CD14-positive monocyte (primary cell): ENCODE measurements around the gene MADCAM1. TPM values are rescaled to one million over a fixed set of nuclear protein-coding genes. Genes with fewer than 3 reads are reported as not detected.
A peak's percentile ranks its signal among the peaks of the same experiment; 100 is the strongest.

Source experiments
- DNase-seq, 3 donors: peaks; one replicate each; pipeline ENCODE4 v3.0.0-alpha.2; 2011 to 2022
- H2AFZ ChIP-seq: 2 replicates; pipeline ENCODE4 v1.6.0; 2012; ENCODE audit warnings: mild to moderate bottlenecking, low read depth, low read length, inconsistent platforms; ENCODE audit not compliant: insufficient read depth, poor library complexity, severe bottlenecking
- H3K27ac ChIP-seq, 2 donors: 1 replicate in 1 of 2; 2 replicates in 1 of 2; pipeline ENCODE4 v1.5.1; 2012 to 2013; ENCODE audit warnings: low read length in 2 of 2, control low read depth in 1 of 2, inconsistent platforms in 1 of 2, low read depth in 1 of 2, mild to moderate bottlenecking in 1 of 2
- H3K27me3 ChIP-seq, 2 donors: one replicate each; pipeline versions ENCODE4 v1.6.0 to v1.6.1; 2011 to 2013; ENCODE audit warnings: low read length in 2 of 2; ENCODE audit not compliant: control insufficient read depth in 2 of 2, insufficient read depth in 2 of 2
- H3K36me3 ChIP-seq, 2 donors: replicated peaks in 1 of 2; 1 replicate in 1 of 2; 2 replicates in 1 of 2; pipeline versions ENCODE4 v1.5.1 to v1.6.1; 2012 to 2013; ENCODE audit warnings: low read length in 2 of 2, control low read depth in 1 of 2, inconsistent platforms in 1 of 2, mild to moderate bottlenecking in 1 of 2; ENCODE audit not compliant: insufficient read depth in 2 of 2, control insufficient read depth in 1 of 2
- H3K4me1 ChIP-seq, 2 donors: 1 replicate in 1 of 2; 2 replicates in 1 of 2; pipeline versions ENCODE4 v1.5.1 to v1.6.1; 2012 to 2013; ENCODE audit warnings: low read length in 2 of 2, control low read depth in 1 of 2, inconsistent platforms in 1 of 2, mild to moderate bottlenecking in 1 of 2, moderate library complexity in 1 of 2; ENCODE audit not compliant: insufficient read depth in 2 of 2, control insufficient read depth in 1 of 2
- H3K4me2 ChIP-seq: replicated peaks from 2 replicates; pipeline ENCODE3; 2012; ENCODE audit warnings: low read length, moderate library complexity, mild to moderate bottlenecking; ENCODE audit not compliant: poor library complexity, severe bottlenecking; ENCODE audit errors: extremely low read depth
- H3K4me3 ChIP-seq, 3 experiments: fragments of 200-600 bp in 1 of 3; sonication (generic) in 1 of 3; replicated peaks in 1 of 3; 1 replicate in 2 of 3; 2 replicates in 1 of 3; pipeline ENCODE4 v1.5.1; 2011 to 2013; ENCODE audit warnings: low read length in 3 of 3, mild to moderate bottlenecking in 3 of 3, control low read depth in 2 of 3, low read depth in 2 of 3, inconsistent platforms in 1 of 3, moderate library complexity in 1 of 3
- H3K79me2 ChIP-seq: 2 replicates; pipeline ENCODE4 v1.6.0; 2012; ENCODE audit warnings: mild to moderate bottlenecking, control low read depth, inconsistent platforms, low read length, moderate library complexity; ENCODE audit not compliant: insufficient read depth
- H3K9ac ChIP-seq: 2 replicates; pipeline ENCODE4 v1.6.0; 2017; ENCODE audit warnings: low read length, mild to moderate bottlenecking; ENCODE audit not compliant: insufficient read depth, poor library complexity, severe bottlenecking
- H3K9me3 ChIP-seq, 2 donors: replicated peaks in 1 of 2; 1 replicate in 1 of 2; 2 replicates in 1 of 2; pipeline versions ENCODE4 v1.5.1 to v1.6.1; 2012 to 2013; ENCODE audit warnings: low read length in 2 of 2, control low read depth in 1 of 2; ENCODE audit not compliant: control insufficient read depth in 1 of 2, insufficient read depth in 1 of 2
- H4K20me1 ChIP-seq: 2 replicates; pipeline ENCODE4 v1.6.0; 2012; ENCODE audit warnings: mild to moderate bottlenecking, low read length, control low read depth, moderate library complexity; ENCODE audit not compliant: insufficient read depth
- H3K27ac Mint-ChIP-seq, 7 donors: one replicate each; pipeline ENCODE4 v1.8.0; 2020; ENCODE audit warnings: mild to moderate bottlenecking in 7 of 7, mixed read lengths in 7 of 7, moderate library complexity in 6 of 7, inconsistent platforms in 2 of 7
- H3K27me3 Mint-ChIP-seq, 3 donors: one replicate each; pipeline ENCODE4 v1.8.0; 2021 to 2022; ENCODE audit warnings: low read depth in 3 of 3, mild to moderate bottlenecking in 3 of 3, mixed read lengths in 3 of 3, moderate library complexity in 3 of 3, inconsistent platforms in 1 of 3
- H3K36me3 Mint-ChIP-seq, 2 donors: one replicate each; pipeline ENCODE4 v1.8.0; 2020; ENCODE audit warnings: mixed read lengths in 2 of 2, inconsistent platforms in 1 of 2, mild to moderate bottlenecking in 1 of 2
- H3K4me1 Mint-ChIP-seq: one replicate; pipeline ENCODE4 v1.8.0; 2020; ENCODE audit warnings: mild to moderate bottlenecking, mixed read lengths
- H3K4me3 Mint-ChIP-seq, 2 donors: one replicate each; pipeline ENCODE4 v1.8.0; 2020; ENCODE audit warnings: mild to moderate bottlenecking in 2 of 2, mixed read lengths in 2 of 2, moderate library complexity in 1 of 2
- H3K9me3 Mint-ChIP-seq, 7 donors: one replicate each; pipeline ENCODE4 v1.8.0; 2020 to 2022; ENCODE audit warnings: mixed read lengths in 7 of 7, mild to moderate bottlenecking in 6 of 7, moderate library complexity in 6 of 7, inconsistent platforms in 2 of 7
- WGBS: methylation state at CpG from one replicate; pipeline ENCODE4 v1.1.5; 2013; ENCODE audit warnings: missing lambda C conversion rate; ENCODE audit not compliant: insufficient coverage; 5-methylcytosine and 5-hydroxymethylcytosine counted together
- intact Hi-C, 2 donors: fragments of 100-400 bp; cut with micrococcal nuclease; formaldehyde crosslinking; loops; one replicate each; pipeline versions ENCODE4 v1.15.0 to v1.15.1; 2023
- polyA plus RNA-seq, 3 donors: library from polyadenylated mRNA; depleted of rRNA in 1 of 3; unstranded in 2 of 3; stranded (reverse) in 1 of 3; fragments of 300-500 nt in 2 of 3; fragments of >200 nt in 1 of 3; fragmentation: Illumina TruSeq in 2 of 3; gene quantifications; 1 replicate in 2 of 3; 2 replicates in 1 of 3; pipeline ENCODE4 v1.2.3, GENCODE V29; 2012 to 2021
- small RNA-seq: library from RNA; depleted of rRNA; stranded (forward); fragments of <200 nt; gene quantifications from one replicate; pipeline ENCODE3, GENCODE V24; 2012; ENCODE audit warnings: low read depth; ENCODE audit not compliant: insufficient read length
- TF ChIP-seq, protein P1 (sequence below): fragments of 200-600 bp; IDR thresholded peaks from one replicate; pipeline ENCODE4 v1.8.0; 2022; ENCODE audit warnings: antibody characterized with exemption, mild to moderate bottlenecking

Gene MADCAM1
- polyA plus RNA-seq, 3 donors, result 0.17 TPM; not detected in 2

DNA sequence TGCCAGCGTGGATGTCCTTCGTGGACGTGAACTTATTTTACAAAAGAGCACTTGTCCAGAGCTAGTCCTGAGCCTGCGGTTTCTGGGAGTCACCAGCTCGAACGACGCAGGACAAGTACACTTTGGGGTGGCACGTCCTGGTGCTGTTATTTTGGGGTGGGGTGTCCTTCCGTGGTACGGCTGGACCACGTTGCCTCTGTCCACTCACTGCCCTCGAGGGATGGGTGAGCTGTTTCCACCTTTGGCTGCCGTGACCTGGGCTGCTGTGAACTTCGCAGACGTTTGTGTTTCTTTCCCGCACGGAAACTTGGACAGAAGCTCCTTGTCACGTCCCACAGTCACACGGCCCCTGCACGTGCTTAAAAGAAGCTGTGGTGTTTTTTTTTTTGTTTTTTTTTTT lies 58.5 kb downstream of the MADCAM1 start:
- Histone ChIP-seq H3K4me3 (no peak overlapping the region), H3K27me3 (no peaks in the 10 kb centered on the region), H3K4me2 (no peak overlapping the region), H3K79me2 (no peaks in the 10 kb centered on the region), H3K27ac (no peak overlapping the region), H3K9me3 (no peaks in the 10 kb centered on the region), H3K36me3 (no peaks in the 10 kb centered on the region), H3K4me1 (peaks cover 21 to 33% of the 10 kb centered on the region in 2 donors), H3K9ac (no peak overlapping the region), H2AFZ (no peak overlapping the region), H4K20me1 (no peaks in the 10 kb centered on the region)
- Mint-ChIP-seq H3K27me3 (peaks cover 0 to 3% (median 2%) of the 10 kb centered on the region in 3 donors), H3K27ac (peak overlapping the region in 2 of 7 donors; percentile 57 to 86), H3K4me3 (no peak overlapping the region), H3K4me1 (peaks cover 33% of the 10 kb centered on the region), H3K9me3 (peaks cover 0 to 2% (median 0%) of the 10 kb centered on the region in 7 donors), H3K36me3 (peaks cover 0 to 3% of the 10 kb centered on the region in 2 donors)
- TF ChIP-seq, protein P1, sequence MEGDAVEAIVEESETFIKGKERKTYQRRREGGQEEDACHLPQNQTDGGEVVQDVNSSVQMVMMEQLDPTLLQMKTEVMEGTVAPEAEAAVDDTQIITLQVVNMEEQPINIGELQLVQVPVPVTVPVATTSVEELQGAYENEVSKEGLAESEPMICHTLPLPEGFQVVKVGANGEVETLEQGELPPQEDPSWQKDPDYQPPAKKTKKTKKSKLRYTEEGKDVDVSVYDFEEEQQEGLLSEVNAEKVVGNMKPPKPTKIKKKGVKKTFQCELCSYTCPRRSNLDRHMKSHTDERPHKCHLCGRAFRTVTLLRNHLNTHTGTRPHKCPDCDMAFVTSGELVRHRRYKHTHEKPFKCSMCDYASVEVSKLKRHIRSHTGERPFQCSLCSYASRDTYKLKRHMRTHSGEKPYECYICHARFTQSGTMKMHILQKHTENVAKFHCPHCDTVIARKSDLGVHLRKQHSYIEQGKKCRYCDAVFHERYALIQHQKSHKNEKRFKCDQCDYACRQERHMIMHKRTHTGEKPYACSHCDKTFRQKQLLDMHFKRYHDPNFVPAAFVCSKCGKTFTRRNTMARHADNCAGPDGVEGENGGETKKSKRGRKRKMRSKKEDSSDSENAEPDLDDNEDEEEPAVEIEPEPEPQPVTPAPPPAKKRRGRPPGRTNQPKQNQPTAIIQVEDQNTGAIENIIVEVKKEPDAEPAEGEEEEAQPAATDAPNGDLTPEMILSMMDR, result no peak
- DNase-seq, result no peak
- whole genome bisulfite sequencing, result 89% methylated on average over 13 of the region's 20 CpGs
- intact Hi-C loops, result no loop called here

Small RNAs within 50 kb of the gene (small RNA-seq; reads per million reads assigned to genes)
- gene RNA5SP462, result not detected

Other genes with a start within 250 kb of the MADCAM1 start
- gene PLPP2, start 205.1 kb upstream of the MADCAM1 start, polyA plus RNA-seq, result under 1 TPM in 1 of 3 donors, not detected in 2; 0.01 TPM
- 10 to 100 TPM in 1 of 3 donors, 1 to 10 TPM in 2; 3.6 to 21.9 (median 6.9) TPM for gene MIER2, start 151.7 kb upstream of the MADCAM1 start, polyA plus RNA-seq
- not detected for gene C2CD4C, start 87.3 kb upstream of the MADCAM1 start, polyA plus RNA-seq
- not detected for gene SHC2, start 35.5 kb upstream of the MADCAM1 start, polyA plus RNA-seq
- gene TPGS1, start 11.0 kb downstream of the MADCAM1 start, polyA plus RNA-seq, result 10 to 100 TPM in 2 of 3 donors, 1 to 10 TPM in 1; 9.2 to 48.1 (median 14.2) TPM
- gene CDC34, start 35.3 kb downstream of the MADCAM1 start, polyA plus RNA-seq, result 10 to 100 TPM; 25.2 to 49.2 (median 43.0) TPM
- 1 to 10 TPM in 1 of 3 donors, under 1 TPM in 2; 0.32 to 1.4 (median 0.48) TPM for gene GZMM, start 47.6 kb downstream of the MADCAM1 start, polyA plus RNA-seq
- 100 to 1,000 TPM; 190 to 431 (median 364) TPM for gene BSG, start 76.1 kb downstream of the MADCAM1 start, polyA plus RNA-seq
- under 1 TPM in 1 of 3 donors, not detected in 2; 0.21 TPM for gene HCN2, start 93.4 kb downstream of the MADCAM1 start, polyA plus RNA-seq
- gene POLRMT, start 137.1 kb downstream of the MADCAM1 start, polyA plus RNA-seq, result 10 to 100 TPM; 16.2 to 40.5 (median 17.6) TPM
- not detected for gene FGF22, start 143.4 kb downstream of the MADCAM1 start, polyA plus RNA-seq
- 10 to 100 TPM; 29.1 to 51.6 (median 31.6) TPM for gene RNF126, start 166.7 kb downstream of the MADCAM1 start, polyA plus RNA-seq
- 10 to 100 TPM in 1 of 3 donors, 1 to 10 TPM in 2; 2.5 to 42.1 (median 5.2) TPM for gene FSTL3, start 179.9 kb downstream of the MADCAM1 start, polyA plus RNA-seq
- 1 to 10 TPM in 1 of 3 donors, under 1 TPM in 2; 0.16 to 1.4 (median 0.78) TPM for gene PRSS57, start 199.0 kb downstream of the MADCAM1 start, polyA plus RNA-seq
- gene PALM, start 212.4 kb downstream of the MADCAM1 start, polyA plus RNA-seq, result under 1 TPM in 1 of 3 donors, not detected in 2; 0.23 TPM